Kidney tubule cell (primary cell): ENCODE measurements around the gene PPP1R14C.
A peak's percentile ranks its signal among the peaks of the same experiment; 100 is the strongest.
"Not testable (repeated sequence)": the region's sequence is repeated elsewhere in the genome, so short reads cannot be mapped to it uniquely, and the experiment has no call there.

Source experiments
- DNase-seq: peaks from one replicate; pipeline ENCODE4 v3.0.0-alpha.2; 2018; ENCODE audit warnings: low spot score

Gene PPP1R14C

DNA sequence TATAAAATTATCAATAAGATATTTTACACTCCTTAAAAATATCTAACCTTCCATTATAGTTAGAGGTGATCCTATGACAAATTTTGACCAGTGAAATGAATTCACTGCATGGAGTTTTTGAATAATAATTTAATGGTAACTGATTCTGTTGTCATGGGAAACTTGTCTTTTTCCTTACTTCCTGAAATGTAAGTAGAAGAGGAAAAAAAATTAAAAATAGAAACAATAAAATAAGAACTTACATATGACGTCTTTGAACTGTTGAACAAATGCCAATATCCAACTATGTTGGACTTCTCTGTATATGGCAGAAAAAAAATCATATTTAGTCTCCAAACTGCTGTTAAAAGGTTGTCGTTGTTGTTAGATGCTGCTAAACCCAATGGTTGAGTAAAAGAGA is 26.3 kb downstream of the PPP1R14C start:
- DNase-seq = no peak

DNA sequence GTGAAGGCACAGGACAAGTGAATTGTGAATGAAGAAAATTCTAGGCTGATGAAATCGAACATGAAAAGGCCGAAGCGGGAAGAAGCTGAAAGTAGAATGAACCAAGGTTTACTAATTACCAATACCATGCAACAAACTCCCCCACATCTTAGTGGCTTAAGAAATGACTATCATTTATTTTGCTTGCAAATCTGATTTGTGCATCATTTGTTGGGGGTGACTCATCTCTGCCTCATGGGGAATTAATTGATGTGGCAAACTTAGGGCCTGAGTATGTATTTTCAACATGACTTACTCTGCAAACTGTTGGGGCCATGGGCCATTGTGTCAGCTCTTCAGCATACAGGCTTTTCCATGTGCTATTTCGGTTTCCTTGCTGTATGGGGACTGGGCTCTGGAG is 26.8 kb downstream of the PPP1R14C start:
- DNase-seq = peak; percentile 74

DNA sequence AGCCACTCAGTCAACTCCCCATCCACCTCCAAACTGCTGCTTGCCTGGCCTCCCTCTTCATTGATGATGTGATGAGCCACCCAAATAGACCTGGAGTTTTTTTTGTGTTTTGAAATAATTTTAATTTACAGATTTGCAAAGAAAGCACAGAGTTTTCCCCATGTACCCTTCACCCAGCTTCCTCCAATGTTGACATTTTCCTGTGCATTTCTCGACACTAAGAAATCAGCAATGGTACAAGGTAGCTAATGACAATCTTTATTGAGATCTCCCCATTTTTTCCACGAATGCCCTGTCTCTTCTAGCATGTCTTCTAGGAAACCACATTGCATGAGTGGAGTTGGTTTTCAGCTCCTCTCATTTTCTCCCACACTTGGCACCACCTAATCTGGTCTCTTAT is 30.1 kb downstream of the PPP1R14C start:
- no peak for DNase-seq

DNA sequence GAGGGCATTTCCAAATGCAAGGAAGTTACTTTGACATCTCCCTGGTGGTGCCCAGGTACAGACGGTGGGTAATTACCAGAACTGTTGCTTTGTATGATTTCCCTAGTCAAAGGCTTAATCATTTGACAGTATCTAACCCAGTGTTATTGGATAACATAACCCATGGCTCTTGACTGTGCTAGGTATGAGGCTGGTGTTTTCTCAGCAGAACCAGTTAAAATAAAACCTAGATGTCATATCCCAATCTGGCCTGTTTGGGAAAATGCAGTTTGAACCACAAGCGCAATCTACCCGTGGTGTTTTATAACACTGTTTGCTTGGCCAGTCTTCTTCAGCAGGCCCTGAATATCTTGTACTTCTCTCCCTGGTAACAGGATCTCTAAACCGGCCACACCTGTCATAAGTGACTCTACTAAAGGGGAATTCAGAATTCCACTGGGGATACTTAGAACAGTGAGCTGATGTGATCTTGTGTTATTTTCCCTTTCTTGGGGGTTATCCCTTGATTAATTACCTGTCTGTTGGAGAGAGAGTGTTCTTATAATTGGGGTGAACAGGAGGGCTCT is 32.8 kb downstream of the PPP1R14C start:
- DNase-seq = peak; percentile 65

DNA sequence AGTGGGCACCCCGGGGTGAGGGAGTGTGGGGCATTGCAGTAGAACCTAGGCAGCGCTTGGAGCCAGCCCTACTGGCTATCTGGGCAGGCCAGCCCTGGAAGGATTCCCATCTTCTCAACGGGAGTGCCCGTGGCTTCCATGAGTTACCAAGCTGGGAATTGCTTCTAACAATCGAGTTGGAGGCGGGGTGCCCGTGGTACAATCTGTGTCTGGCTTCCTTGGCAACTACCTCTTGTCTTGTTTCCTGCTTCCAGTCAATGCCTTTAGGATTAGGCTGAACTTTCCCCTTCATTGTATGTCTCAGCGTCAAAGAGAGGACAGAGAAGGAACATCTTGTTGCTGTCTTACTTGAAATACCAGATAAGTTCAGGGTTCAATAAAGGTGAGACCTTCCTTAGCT is 33.3 kb downstream of the PPP1R14C start:
- peak; percentile 60 for DNase-seq

DNA sequence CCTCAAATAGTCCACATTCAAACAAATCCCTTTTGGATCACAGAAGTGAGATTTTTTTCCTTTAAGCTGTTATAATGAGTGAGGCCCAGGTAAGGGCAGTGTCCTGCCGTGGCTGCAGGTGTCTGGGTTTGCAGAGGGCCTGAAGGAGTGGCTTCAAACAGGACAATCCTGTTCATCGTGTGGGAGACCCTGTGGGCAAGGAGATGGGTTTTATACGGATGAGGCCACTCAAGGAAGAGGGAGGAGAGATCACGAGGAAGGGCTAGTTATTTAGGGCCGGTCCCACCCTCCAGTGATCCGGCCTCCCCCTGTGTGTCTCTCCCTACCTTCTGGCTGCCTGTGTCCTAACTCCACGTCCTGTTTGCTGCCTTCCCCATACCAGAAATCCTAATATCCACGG is 33.8 kb downstream of the PPP1R14C start:
- DNase-seq = no peak

DNA sequence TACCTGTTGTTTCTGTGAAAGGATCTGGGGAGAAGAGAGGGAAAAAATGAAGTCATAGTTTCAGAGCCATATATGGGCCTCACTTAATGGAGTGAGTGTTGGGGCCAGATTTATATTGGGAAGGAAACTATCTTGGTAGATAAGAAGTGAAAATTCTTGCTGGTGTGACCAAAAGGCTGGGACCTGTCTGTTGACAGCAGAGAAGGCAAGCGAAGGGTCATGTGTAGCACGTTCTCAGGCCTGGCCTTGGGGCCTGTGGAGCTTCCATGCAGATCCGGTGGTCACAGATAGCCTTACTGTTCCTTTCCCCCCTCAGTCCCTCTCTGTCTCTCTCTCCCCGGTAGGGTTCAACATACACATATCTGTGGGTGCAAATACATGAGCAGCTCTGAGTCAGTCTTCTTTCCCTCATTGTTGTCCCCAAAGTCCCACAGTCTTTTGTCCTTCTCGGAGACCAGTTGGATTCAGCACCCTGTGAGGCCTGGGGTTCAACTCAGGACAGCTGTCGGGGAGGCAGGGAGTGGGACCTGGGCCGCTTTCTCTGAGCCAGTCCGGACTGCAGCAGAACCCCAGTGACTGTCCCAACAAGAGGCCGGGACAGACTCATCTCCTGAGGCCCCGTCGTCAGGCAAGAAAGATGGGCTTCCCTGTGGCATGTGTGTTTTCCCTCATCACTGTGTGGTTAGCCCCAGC is 34.6 kb downstream of the PPP1R14C start:
- DNase-seq = no peak

DNA sequence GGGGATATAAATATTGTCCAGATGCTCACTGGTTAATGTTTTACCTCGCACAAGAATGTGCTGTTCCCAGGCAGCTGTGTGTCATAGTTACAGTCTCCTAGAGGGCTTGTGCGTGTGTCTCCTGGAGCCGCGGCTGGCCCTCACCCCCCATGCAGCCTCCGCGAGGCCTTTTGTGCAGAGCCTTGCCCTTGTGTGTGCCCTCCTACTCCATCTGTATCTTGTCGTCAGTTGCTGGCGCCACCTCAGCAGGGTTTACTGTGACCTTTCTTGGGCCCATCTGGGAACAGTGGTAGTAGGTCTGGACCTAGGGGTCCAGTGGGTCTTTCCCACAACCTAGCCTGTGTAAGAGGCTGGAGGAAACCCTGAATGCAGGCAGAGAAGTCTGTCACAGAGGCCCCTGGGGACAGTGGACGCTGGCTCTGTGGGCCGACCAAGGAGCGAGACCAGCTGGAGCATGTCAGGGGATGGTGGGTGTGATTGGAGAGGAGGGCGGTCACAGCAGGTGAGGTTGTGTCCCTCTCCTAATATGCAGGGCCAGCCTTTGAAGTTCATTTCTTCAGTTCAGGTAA is 35.2 kb downstream of the PPP1R14C start:
- DNase-seq = peak; percentile 97

DNA sequence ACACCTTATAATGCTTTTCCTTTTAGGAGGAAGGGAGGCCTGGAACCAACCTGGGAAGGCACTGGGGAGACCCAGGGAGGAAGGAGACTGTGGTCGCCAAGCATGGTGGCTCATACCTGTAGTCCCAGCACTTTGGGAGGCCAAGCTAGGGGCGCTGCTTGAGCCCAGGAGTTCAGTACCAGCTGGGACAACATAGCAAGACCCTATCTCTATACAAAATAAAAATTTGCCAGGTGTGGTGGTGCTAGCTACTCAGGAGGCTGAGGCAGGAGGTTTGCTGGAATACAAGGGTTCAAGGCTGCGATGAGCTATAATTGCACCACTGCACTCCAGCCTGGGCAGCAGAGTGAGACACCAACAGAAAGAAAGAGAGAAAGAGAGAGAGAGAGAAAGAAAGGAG is 36.2 kb downstream of the PPP1R14C start:
- no peak for DNase-seq

DNA sequence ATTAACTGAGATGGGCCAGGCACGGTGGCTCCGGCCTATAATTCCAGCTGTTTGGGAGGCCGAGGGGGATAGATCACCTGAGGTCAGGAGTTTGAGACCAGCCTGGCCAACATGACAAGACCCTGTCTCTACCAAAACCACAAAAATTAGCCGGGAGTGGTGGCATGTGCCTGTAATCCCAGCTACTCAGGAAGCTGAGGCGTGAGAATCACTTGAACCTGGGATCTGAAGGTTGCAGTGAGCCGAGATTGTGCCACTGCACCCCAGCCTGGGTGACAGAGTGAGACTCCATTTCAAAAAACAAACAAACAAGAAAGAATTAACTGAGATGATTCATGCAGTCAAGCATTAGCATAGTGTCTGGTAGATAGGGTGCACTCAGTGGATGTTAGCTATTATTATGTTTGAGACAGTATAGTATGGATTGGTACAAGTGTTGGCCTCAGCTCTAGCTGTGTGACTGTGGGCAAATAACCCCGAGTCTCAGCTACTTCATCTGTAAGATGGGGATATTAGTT is 37.1 kb downstream of the PPP1R14C start:
- DNase-seq = not testable (repeated sequence)

DNA sequence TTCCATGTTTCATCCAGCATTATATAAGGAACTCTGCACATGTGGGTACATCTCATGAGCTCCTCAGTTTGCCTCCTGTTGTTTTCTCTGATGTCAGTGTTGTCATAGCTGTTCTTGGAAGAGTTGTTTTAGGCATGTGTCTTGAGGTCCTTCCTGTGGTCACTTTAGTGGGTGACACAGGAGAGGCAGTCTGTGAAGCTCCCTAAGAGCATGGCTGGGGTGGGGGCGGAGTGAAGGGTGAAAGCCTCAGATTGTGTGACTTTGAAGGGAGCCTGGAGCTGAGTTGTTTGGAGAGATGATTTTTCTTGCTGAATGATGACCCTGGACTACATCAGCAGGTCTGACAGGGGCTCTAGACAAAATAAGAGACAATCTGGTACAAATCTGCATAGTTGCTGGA is 37.7 kb downstream of the PPP1R14C start:
- peak; percentile 24 for DNase-seq

DNA sequence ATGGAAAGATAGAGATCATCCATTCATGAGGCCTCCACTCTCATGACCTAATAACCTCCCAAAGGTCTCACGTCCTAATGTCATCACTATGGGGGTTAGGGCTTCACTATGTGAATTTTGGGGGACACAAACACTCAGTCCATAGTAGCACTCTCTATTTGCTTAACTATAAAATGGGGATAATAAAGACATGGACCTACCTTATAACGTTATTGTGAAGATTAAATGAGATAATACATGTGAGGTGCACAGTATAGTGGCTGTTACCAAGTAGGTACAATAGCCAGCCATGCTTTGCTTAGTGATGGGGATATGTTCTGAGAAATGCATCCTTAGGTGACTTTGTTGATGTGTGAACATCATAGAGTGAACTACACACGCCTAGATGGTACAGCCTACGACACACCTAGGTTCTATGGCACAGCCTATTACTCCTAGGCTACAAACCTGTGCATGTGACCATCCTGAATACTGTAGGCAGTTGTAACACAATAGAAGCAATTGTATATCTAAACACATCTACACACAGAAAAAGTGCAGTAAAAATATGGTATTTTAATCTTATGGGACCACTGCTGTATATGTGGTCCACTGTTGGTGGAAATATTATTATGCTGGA is 39.7 kb downstream of the PPP1R14C start:
- no peak for DNase-seq

DNA sequence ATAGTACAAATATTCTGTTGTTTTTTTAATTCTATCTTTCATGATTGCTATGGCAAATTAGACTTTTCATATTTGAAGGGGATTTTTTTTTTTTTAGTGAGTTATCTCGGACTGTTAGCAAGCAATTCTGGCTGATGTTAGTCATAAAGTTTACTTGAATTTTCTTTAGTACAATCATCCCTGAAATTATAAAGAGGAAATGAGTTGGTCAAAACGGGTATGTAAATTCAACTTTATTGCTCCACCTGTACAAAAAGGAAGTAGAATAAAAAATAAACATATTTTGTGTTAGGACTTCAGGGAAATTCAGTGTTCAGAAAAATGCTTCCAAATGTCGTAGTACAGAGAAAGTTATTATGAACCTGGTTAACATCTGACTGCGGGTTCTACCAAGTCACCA is 40.3 kb downstream of the PPP1R14C start:
- DNase-seq = no peak

DNA sequence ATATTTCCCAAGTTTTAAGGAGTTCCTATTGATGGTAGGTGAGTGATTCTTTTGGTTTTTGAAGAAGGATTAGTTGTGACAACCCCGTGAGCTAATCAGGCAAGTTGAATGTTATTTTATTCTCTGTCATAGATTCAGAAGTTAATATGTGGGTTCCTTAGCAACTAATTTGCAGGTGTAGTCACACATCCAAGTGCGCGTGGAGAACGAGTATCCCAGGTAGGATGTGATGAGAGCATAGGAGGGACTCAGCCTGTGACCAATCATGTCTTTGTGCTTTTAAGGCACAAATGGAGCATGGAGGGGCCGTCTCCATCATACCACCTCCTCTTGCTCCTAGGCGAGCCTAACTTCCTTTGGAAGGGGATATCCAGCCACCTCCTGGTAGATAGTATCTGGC is 41.1 kb downstream of the PPP1R14C start:
- DNase-seq = no peak

DNA sequence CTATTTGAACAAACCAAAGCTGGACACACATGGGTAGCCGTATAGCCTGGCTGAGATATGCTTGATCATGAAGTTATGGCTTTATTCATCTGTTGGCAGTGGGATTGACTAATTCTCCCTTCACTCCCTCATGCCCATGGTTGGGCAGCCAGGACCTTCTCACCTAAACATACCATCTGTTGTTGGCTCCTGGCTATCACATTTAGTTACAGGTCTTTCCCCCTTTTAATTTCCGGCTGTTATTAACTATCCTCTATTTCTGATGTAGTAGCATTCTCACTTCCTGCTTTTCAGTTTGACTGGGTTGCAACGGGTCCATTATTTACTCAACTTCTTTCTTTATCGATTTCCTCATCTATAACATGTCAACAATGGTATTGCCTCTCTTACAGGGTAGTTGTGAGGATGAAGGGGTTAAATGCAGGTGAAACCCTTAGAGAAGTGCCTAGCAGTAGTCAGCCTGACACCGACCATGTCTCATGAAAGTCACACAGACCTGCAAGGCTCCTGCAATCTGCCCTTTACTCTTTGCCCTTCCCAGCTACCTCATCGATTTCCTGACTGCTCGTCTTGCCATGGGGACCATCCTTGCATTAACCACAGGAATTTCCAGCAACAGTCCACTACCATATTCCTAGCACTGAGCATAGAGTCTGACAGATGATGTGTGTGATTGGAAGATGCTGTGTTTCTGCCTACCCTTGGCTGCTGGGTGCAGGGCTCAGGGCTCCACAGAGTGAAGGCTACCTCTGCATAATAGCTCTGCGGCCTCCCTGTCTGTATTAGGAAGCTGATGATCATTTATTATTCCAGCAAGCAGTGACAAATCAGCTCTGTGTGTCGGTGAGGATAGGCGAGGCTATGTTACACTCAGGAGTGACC is 42.2 kb downstream of the PPP1R14C start:
- no peak for DNase-seq

DNA sequence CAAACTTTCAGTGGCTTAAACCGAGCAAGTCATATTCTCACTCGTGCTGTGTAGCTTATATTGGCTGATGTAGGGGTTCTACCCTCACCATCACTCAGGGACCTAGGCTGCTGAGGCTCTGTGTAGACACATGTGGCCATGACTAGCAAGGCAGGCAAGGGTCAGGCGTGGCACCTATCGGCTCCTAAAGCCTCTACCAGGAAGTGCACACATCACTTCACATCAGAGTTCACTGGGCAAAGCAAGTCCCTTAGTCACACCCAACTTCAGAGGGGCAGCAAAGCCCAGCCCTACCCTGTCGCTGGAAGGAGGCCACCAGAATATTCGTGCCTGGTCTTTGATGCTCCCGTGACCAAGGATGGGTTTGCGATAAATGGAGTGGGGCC is 42.9 kb downstream of the PPP1R14C start:
- peak; percentile 67 for DNase-seq

DNA sequence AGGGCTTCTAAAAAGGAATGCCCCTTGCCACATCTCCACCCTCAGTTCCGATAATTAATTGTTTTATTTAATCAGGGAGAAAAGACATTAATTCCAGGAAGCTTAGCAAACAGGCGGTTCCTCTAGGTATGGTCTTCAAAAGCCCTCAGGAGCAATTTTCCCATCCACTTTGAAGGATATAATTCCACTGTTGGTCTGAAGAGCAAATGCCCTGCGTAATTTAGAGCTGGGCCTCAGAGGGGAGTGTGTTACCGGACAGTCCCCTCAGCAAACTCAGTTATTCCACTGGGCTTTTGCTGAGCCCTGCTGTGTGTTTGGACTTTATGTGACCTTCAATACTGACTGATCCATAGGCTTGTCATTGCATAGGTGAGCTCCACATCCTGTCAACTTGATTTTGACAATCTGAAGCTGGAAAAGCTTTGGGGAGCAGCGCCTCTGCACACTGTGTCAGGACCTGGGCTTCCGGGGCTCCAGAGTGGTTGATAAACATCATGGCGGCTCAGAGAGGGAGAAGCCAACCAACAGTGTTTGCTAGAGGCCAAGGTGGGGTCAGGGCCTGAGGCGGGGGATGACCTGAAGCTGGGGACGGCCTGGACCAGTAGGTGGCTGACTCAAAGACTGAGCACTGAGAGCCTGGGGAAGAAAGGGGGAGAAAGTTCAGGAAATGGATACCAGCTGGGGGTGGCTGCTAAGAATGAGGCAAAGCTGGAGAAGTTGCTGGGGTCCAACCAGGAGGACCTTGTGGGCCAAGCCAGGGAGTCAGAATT is 43.5 kb downstream of the PPP1R14C start:
- DNase-seq = no peak

DNA sequence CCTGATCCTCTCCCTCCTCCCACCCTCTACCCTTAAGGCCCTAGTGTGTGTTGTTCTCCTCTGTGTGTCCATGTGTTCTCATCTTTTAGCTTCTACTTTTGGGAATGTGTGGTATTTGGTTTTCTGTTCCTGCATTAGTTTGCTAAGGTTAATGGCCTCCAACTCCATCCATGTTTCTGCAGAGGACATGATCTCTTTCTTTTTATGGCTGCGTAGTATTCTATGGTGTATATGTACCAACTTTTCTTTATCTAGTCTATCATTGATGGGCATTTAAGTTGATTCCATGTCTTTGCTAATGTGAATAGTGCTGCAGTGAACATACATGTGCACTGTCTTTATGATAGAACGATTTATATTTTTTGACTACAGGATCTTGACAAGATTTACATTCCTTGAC is 44.6 kb downstream of the PPP1R14C start:
- DNase-seq = not testable (repeated sequence)

DNA sequence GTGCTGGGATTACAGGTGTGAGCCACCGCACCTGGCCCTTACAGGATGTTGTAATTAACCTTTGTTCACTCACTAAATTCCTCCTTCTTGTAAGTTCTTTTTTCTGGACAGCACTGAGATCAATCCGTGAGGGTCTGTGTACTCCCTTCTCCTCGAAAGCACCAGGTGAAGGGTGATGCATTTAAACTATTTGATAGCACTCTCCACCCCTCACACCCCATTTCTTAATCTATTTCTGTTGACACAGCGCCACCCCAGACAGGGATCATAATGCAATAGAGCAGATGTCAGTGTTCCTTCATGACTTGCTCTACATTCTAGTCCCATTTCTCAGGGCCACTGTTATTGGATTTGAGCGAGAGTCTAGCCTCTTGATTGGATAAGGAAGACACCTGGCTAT is 46.3 kb downstream of the PPP1R14C start:
- DNase-seq = no peak

DNA sequence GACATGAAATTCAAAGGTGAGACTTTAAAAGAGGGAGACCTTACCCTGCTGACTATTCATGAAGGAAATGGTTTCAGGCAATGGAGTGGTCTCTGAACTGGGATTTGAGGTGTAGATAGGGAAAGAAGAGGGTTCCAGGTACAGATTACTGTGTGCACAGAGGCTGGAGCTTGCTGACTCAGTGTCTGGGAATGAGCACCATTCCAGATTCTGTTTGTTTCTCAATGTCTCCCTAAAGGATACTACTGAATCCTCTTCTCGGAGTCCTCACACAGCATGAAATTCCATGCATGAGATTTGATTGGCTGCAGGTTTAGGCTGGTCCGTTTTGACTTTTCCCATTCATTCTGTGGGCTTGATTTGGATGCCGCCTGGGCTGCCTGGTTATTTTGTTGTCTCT is 49.0 kb downstream of the PPP1R14C start:
- peak; percentile 84 for DNase-seq

DNA sequence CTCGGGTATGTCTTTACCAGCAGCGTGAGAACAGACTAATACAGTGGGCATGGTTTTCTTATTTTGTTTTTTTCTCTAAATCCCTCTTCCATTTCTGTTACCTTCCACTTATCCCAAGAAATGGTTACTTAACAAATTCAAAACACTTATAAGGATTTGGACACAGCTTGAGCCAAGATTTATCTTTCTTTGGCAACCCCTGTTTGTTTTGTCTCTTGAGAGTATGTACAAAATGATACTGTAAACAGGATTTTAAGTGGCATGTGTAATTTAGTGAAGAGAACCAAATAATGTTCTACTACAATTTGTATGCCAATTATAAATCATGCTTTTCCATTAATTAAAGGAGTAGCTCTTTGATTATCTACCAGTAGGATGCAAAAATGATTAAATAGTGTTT is 51.4 kb downstream of the PPP1R14C start:
- no peak for DNase-seq
